K562 (cell line): ENCODE data around the gene SERTAD3. TPM values are rescaled to one million over a fixed set of nuclear protein-coding genes. Genes with fewer than 3 reads are reported as not detected.
A peak's percentile ranks its signal among the peaks of the same experiment; 100 is the strongest.

Source experiments
- CBX8 ChIP-seq: fragments of 200-600 bp; sonication (generic); IDR thresholded peaks from 2 replicates; pipeline ENCODE4 v1.6.1; 2012; ENCODE audit warnings: borderline replicate concordance, mixed run types, low read depth, mild to moderate bottlenecking, moderate library complexity, mixed read lengths, low read length, control low read depth, inconsistent platforms; ENCODE audit not compliant: poor library complexity, severe bottlenecking; ENCODE audit errors: extremely low read depth
- CHD1 ChIP-seq: fragments of 200-600 bp; sonication (generic); IDR thresholded peaks from one replicate; pipeline ENCODE4 v1.6.1; 2012; ENCODE audit warnings: mild to moderate bottlenecking, moderate library complexity, low read length, inconsistent platforms
- CREBBP ChIP-seq: IDR thresholded peaks from one replicate; pipeline ENCODE4 v1.6.1; 2012; ENCODE audit warnings: low read depth, mild to moderate bottlenecking, control low read depth, inconsistent platforms, low read length
- ID3 ChIP-seq, 2 experiments: fragments of 250-450 bp in 1 of 2; fragments of 450-650 bp in 1 of 2; sonication (Bioruptor Pico) in 1 of 2; IDR thresholded peaks; 2 replicates each; pipeline versions ENCODE4 v1.6.1 to v1.8.0; 2016 to 2021; ENCODE audit warnings: mild to moderate bottlenecking in 2 of 2, moderate library complexity in 2 of 2, missing compliant biosample characterization in 1 of 2, missing genetic modification characterization in 1 of 2
- KAT7 ChIP-seq: sonication (generic); formaldehyde crosslinking; IDR thresholded peaks from 2 replicates; pipeline ENCODE4 v1.8.0; 2022; ENCODE audit warnings: missing genetic modification reagents, mild to moderate bottlenecking, borderline replicate concordance
- KLF10 ChIP-seq: fragments of 250-450 bp; sonication (Bioruptor Pico); IDR thresholded peaks from 2 replicates; pipeline ENCODE4 v1.6.1; 2021; ENCODE audit warnings: matching md5 sums
- MCM5 ChIP-seq: fragments of 450-650 bp; IDR thresholded peaks from 2 replicates; pipeline ENCODE4 v1.6.1; 2016; ENCODE audit warnings: low read depth
- MLLT1 ChIP-seq, 2 experiments: fragments of 450-650 bp; IDR thresholded peaks; 2 replicates each; pipeline ENCODE4 v1.6.1; 2016
- NFATC3 ChIP-seq: fragments of 450-650 bp; IDR thresholded peaks from 2 replicates; pipeline ENCODE4 v1.6.1; 2017; ENCODE audit warnings: mild to moderate bottlenecking
- NFXL1 ChIP-seq: fragments of 450-650 bp; formaldehyde crosslinking; IDR thresholded peaks from 2 replicates; pipeline ENCODE4 v1.4.0; 2021; ENCODE audit warnings: mild to moderate bottlenecking
- NFYB ChIP-seq: IDR thresholded peaks from 2 replicates; pipeline ENCODE4 v1.6.1; 2011; ENCODE audit warnings: mild to moderate bottlenecking, moderate library complexity; ENCODE audit not compliant: insufficient read length; ENCODE audit errors: extremely low read depth
- POLR3A ChIP-seq: IDR thresholded peaks from 2 replicates; pipeline ENCODE4 v1.6.1; 2011; ENCODE audit warnings: borderline replicate concordance, mild to moderate bottlenecking, moderate library complexity; ENCODE audit not compliant: insufficient read length, insufficient read depth; ENCODE audit errors: extremely low read depth
- PRPF4 ChIP-seq: fragments of 200-400 bp; formaldehyde crosslinking; IDR thresholded peaks from one replicate; pipeline ENCODE4 v1.6.1; 2017; ENCODE audit warnings: low read length, low read depth, mild to moderate bottlenecking; ENCODE audit not compliant: insufficient read depth, poor library complexity, severe bottlenecking
- RBFOX2 ChIP-seq: fragments of 200-400 bp; formaldehyde crosslinking; IDR thresholded peaks from 2 replicates; pipeline ENCODE4 v1.6.1; 2017; ENCODE audit warnings: low read depth, mild to moderate bottlenecking, low read length, moderate library complexity
- RBM17 ChIP-seq: fragments of 200-400 bp; formaldehyde crosslinking; IDR thresholded peaks from 2 replicates; pipeline ENCODE4 v1.6.1; 2017; ENCODE audit warnings: low read depth, mild to moderate bottlenecking, low read length, borderline replicate concordance
- RCOR1 ChIP-seq, 2 experiments: IDR thresholded peaks; 2 replicates each; pipeline ENCODE4 v1.6.1; 2012; ENCODE audit warnings: low read depth in 2 of 2, low read length in 2 of 2, borderline replicate concordance in 1 of 2, improper control_type of control experiment in 1 of 2
- SMARCA5 ChIP-seq: fragments of 450-650 bp; IDR thresholded peaks from 2 replicates; pipeline ENCODE4 v1.6.1; 2016
- SRSF1 ChIP-seq: fragments of 200-400 bp; formaldehyde crosslinking; IDR thresholded peaks from 2 replicates; pipeline ENCODE4 v1.6.1; 2017; ENCODE audit warnings: mild to moderate bottlenecking, low read depth, low read length, moderate library complexity
- USF2 ChIP-seq: sonication (generic); formaldehyde crosslinking; IDR thresholded peaks from 2 replicates; pipeline ENCODE4 v1.5.0; 2020; ENCODE audit warnings: missing genetic modification reagents
- ZBED1 ChIP-seq: IDR thresholded peaks from 2 replicates; pipeline ENCODE4 v1.6.1; 2014
- ZC3H8 ChIP-seq: fragments of 450-650 bp; IDR thresholded peaks from 2 replicates; pipeline ENCODE4 v1.6.1; 2017
- ZNF124 ChIP-seq: sonication (generic); formaldehyde crosslinking; IDR thresholded peaks from 2 replicates; pipeline ENCODE4 v1.8.1; 2022; ENCODE audit warnings: missing genetic modification reagents
- ZNF197 ChIP-seq: fragments of 200-800 bp; sonication (Bioruptor generic); IDR thresholded peaks from 2 replicates; pipeline ENCODE4 v1.6.1; 2016; ENCODE audit warnings: low read depth, missing genetic modification characterization, missing compliant biosample characterization
- ZNF282 ChIP-seq: sonication (generic); formaldehyde crosslinking; IDR thresholded peaks from 2 replicates; pipeline ENCODE4 v1.8.1; 2023; ENCODE audit warnings: missing genetic modification reagents
- ZNF551 ChIP-seq: fragments of 250-450 bp; sonication (Bioruptor Pico); IDR thresholded peaks from 2 replicates; pipeline ENCODE4 v1.5.0; 2021; ENCODE audit warnings: mild to moderate bottlenecking, moderate library complexity
- ZNF584 ChIP-seq: fragments of 200-800 bp; sonication (Bioruptor generic); IDR thresholded peaks from 2 replicates; pipeline ENCODE4 v1.6.1; 2016; ENCODE audit warnings: low read depth, mild to moderate bottlenecking, missing genetic modification characterization, missing compliant biosample characterization
- polyA plus RNA-seq, 8 experiments: library from polyadenylated mRNA; depleted of rRNA in 4 of 8; stranded (reverse) in 5 of 8; unstranded in 3 of 8; fragments of >200 nt; fragmentation: Nextera tagmentation in 2 of 8; fragmentation: Illumina TruSeq in 1 of 8; extraction: Ambion mirVana in 2 of 8; extraction: Trizol in 1 of 8; gene quantifications; 2 replicates each; pipeline versions ENCODE4 v1.2.1 to v1.2.3, GENCODE V29; 2011 to 2014; ENCODE audit warnings: inconsistent platforms in 1 of 8, missing spikeins in 1 of 8
- total RNA-seq, 7 experiments: library from RNA; depleted of rRNA in 6 of 7; stranded (reverse); fragments of >200 nt in 6 of 7; fragmentation: Illumina TruSeq in 2 of 7; extraction: Trizol in 2 of 7; gene quantifications; 2 replicates each; pipeline versions ENCODE4 v1.2.1 to v1.2.3, GENCODE V29; 2011 to 2021; ENCODE audit warnings: low replicate concordance in 1 of 7

The SERTAD3 gene
- total and polyA plus RNA-seq, 9 of the 15 experiments (the other 6 are each of a cell fraction or from before 2014, with no cell fraction given) = 5.4 to 28.9 (median 17.5) TPM

- TF ChIP-seq NFXL1 (CRISPR knock-in tag) (no peak), PRPF4 (no peak), MCM5 (no peak), CHD1 (no peak), NFYB (no peak), ZC3H8 (no peak), ID3 (CRISPR knock-in tag; IDR thresholded peaks at IDR 0.05) (no peak), ID3 (tag; IDR thresholded peaks at IDR 0.05) (peak; percentile 92), KAT7 (CRISPR knock-in tag) (no peak), RBM17 (no peak), ZNF551 (CRISPR knock-in tag) (no peak), RCOR1 (IDR thresholded peaks at IDR 0.05; ENCODE audit: borderline replicate concordance in 1 of 2, low read depth in 2 of 2, low read length in 2 of 2) (peak in 1 of 2 experiments; percentile 65; a peak in 3 of 4 replicates), ZNF124 (no peak), ZNF584 (CRISPR knock-in tag) (no peak), SMARCA5 (peak; percentile 93), ZNF197 (CRISPR knock-in tag) (no peak), NFATC3 (peak; percentile 54; the same call in 1 of the 2 replicates), CBX8 (no peak), CREBBP (no peak), USF2 (CRISPR knock-in tag) (peak; percentile 73), RBFOX2 (no peak), ZNF282 (0 out of 2 replicates have a peak, but pooled peaks have one; percentile 11), POLR3A (no peak), ZBED1 (no peak; the same call in 1 of the 2 replicates), SRSF1 (no peak), MLLT1 (IDR thresholded peaks at IDR 0.05) (peak in 1 of 2 experiments; percentile 8; a peak in 2 of 4 replicates), KLF10 (CRISPR knock-in tag) (no peak)
Measured at GRCh38 chr19:40464059-40465024, 20.2 kb upstream of the SERTAD3 start (continued).
